Liver (tissue), 9 donors: Measurements from ENCODE around the gene IGFALS. TPM values are rescaled to one million over a fixed set of nuclear protein-coding genes. Genes with fewer than 3 reads are reported as not detected.

ENCODE experiments used
- DNase-seq: peaks from one replicate; pipeline ENCODE4 v3.0.0-alpha.2; 2017; ENCODE audit warnings: low spot score
- H3K27ac ChIP-seq, 2 donors: one replicate each; pipeline ENCODE4 v1.7.0; 2013; ENCODE audit warnings: inconsistent platforms in 2 of 2, low read length in 2 of 2, control low read depth in 1 of 2, low read depth in 1 of 2, mild to moderate bottlenecking in 1 of 2
- H3K27me3 ChIP-seq, 4 donors: one replicate each; pipeline versions ENCODE4 v1.6.1 to v1.7.0; 2013; ENCODE audit warnings: low read length in 3 of 4, inconsistent platforms in 1 of 4, mild to moderate bottlenecking in 1 of 4, moderate library complexity in 1 of 4; ENCODE audit not compliant: control insufficient read depth in 4 of 4, insufficient read depth in 4 of 4
- H3K36me3 ChIP-seq, 4 donors: one replicate each; pipeline versions ENCODE4 v1.6.1 to v1.7.0; 2013; ENCODE audit warnings: low read length in 3 of 4, mild to moderate bottlenecking in 3 of 4, low read depth in 1 of 4, moderate library complexity in 1 of 4; ENCODE audit not compliant: control insufficient read depth in 4 of 4, insufficient read depth in 3 of 4
- H3K4me1 ChIP-seq, 4 donors: one replicate each; pipeline versions ENCODE4 v1.6.1 to v1.7.0; 2013; ENCODE audit warnings: low read length in 3 of 4, mild to moderate bottlenecking in 3 of 4, moderate library complexity in 1 of 4; ENCODE audit not compliant: control insufficient read depth in 4 of 4, insufficient read depth in 4 of 4
- H3K4me3 ChIP-seq, 3 donors: one replicate each; pipeline versions ENCODE4 v1.6.1 to v1.7.0; 2013; ENCODE audit warnings: low read length in 3 of 3, control low read depth in 1 of 3, low read depth in 1 of 3, mild to moderate bottlenecking in 1 of 3
- H3K9ac ChIP-seq, 2 donors: one replicate each; pipeline ENCODE4 v1.7.0; 2013; ENCODE audit warnings: low read length in 2 of 2, mild to moderate bottlenecking in 2 of 2, moderate library complexity in 2 of 2, control low read depth in 1 of 2, low read depth in 1 of 2
- H3K9me3 ChIP-seq, 4 donors: one replicate each; pipeline versions ENCODE4 v1.6.1 to v1.7.0; 2013; ENCODE audit warnings: low read length in 3 of 4; ENCODE audit not compliant: control insufficient read depth in 4 of 4
- CTCF ChIP-seq: fragments of 150-350 bp; IDR thresholded peaks from 2 replicates; pipeline ENCODE4 v1.5.1; 2017; ENCODE audit warnings: improper control_type of control experiment, low read depth, low read length; ENCODE audit not compliant: missing input control
- EGR1 ChIP-seq, 2 donors: IDR thresholded peaks; 2 replicates each; pipeline ENCODE4 v1.6.1; 2016 to 2018; ENCODE audit warnings: antibody characterized with exemption in 2 of 2, low read depth in 2 of 2
- FOXA1 ChIP-seq: IDR thresholded peaks from 2 replicates; pipeline ENCODE4 v1.6.1; 2016; ENCODE audit warnings: antibody characterized with exemption
- GABPA ChIP-seq, 2 donors: IDR thresholded peaks in 1 of 2; conservative IDR thresholded peaks in 1 of 2; 2 replicates each; pipeline ENCODE4 v1.6.1; 2016; ENCODE audit warnings: antibody characterized with exemption in 2 of 2, mild to moderate bottlenecking in 1 of 2, moderate library complexity in 1 of 2
- HNF4A ChIP-seq, 2 donors: conservative IDR thresholded peaks; 2 replicates each; pipeline ENCODE4 v1.6.1; 2016; ENCODE audit warnings: antibody characterized with exemption in 2 of 2, mild to moderate bottlenecking in 2 of 2
- HNF4G ChIP-seq: IDR thresholded peaks from 2 replicates; pipeline ENCODE4 v1.6.1; 2016; ENCODE audit warnings: antibody characterized with exemption
- NR2F2 ChIP-seq: IDR thresholded peaks from 2 replicates; pipeline ENCODE4 v1.6.1; 2016; ENCODE audit warnings: antibody characterized with exemption
- RAD21 ChIP-seq, 2 donors: IDR thresholded peaks; 2 replicates each; pipeline ENCODE4 v1.6.1; 2016; ENCODE audit warnings: antibody characterized with exemption in 2 of 2, mild to moderate bottlenecking in 2 of 2
- REST ChIP-seq: IDR thresholded peaks from 2 replicates; pipeline ENCODE4 v1.6.1; 2016; ENCODE audit warnings: antibody characterized with exemption, mild to moderate bottlenecking
- RXRA ChIP-seq, 2 donors: IDR thresholded peaks; 2 replicates each; pipeline ENCODE4 v1.6.1; 2017 to 2018; ENCODE audit warnings: antibody characterized with exemption in 2 of 2, mild to moderate bottlenecking in 1 of 2
- SP1 ChIP-seq: IDR thresholded peaks from 2 replicates; pipeline ENCODE4 v1.6.1; 2018; ENCODE audit warnings: antibody characterized with exemption, mild to moderate bottlenecking
- TAF1 ChIP-seq: conservative IDR thresholded peaks from 2 replicates; pipeline ENCODE4 v1.6.1; 2016; ENCODE audit warnings: antibody characterized with exemption, mild to moderate bottlenecking
- YY1 ChIP-seq: IDR thresholded peaks from 2 replicates; pipeline ENCODE4 v1.6.1; 2016; ENCODE audit warnings: antibody characterized with exemption, mild to moderate bottlenecking
- WGBS: extraction: QIAGEN DNeasy Blood & Tissue Kit; methylation state at CpG from one replicate; pipeline ENCODE4 v1.1.7; 2013; 5-methylcytosine and 5-hydroxymethylcytosine counted together
- polyA plus RNA-seq, 2 donors: library from polyadenylated mRNA; stranded (reverse) in 1 of 2; unstranded in 1 of 2; fragments of 200-250 nt in 1 of 2; fragments of >200 nt in 1 of 2; fragmentation: Nextera tagmentation in 1 of 2; extraction: Ambion mirVana in 1 of 2; gene quantifications; one replicate each; pipeline versions ENCODE4 v1.2.1 to v1.2.3, GENCODE V29; 2013 to 2015
- total RNA-seq, 2 donors: library from RNA; depleted of rRNA; stranded (reverse); fragments of >200 nt; gene quantifications; one replicate each; pipeline ENCODE4 v1.2.3, GENCODE V29; 2014
- TF ChIP-seq, protein P1 (sequence below): IDR thresholded peaks from 2 replicates; pipeline ENCODE4 v1.6.1; 2016; ENCODE audit warnings: antibody characterized with exemption
- donor health status: healthy.
- donor health status: healthy.
- donor health status: healthy.
- donor health status: healthy.
- donor health status: healthy.

The IGFALS gene
- total and polyA plus RNA-seq, 4 donors = 19.8 to 161 (median 68.4) TPM

GRCh38 chr16:1763521-1764511 is 29.7 kb downstream of the IGFALS start:
- Histone ChIP-seq H3K4me1 (no peaks in the 10 kb centered on the region), H3K9me3 (no peaks in the 10 kb centered on the region), H3K27me3 (no peaks in the 10 kb centered on the region), H3K27ac (no peak overlapping the region), H3K4me3 (no peak overlapping the region), H3K36me3 (peaks cover 7 to 66% (median 18%) of the 10 kb centered on the region in 4 donors), H3K9ac (no peak overlapping the region)
- 90% methylated on average over 81 of the region's 81 CpGs for WGBS
- TF ChIP-seq EGR1 (IDR thresholded peaks at IDR 0.05; ENCODE audit: low read depth in 2 of 2) (no peak), REST (no peak), SP1 (no peak), HNF4A (conservative IDR thresholded peaks at IDR 0.05) (no peak), NR2F2 (no peak), RXRA (IDR thresholded peaks at IDR 0.05) (no peak), GABPA (IDR thresholded peaks at IDR 0.05 in 1 of 2, conservative IDR thresholded peaks at IDR 0.05 in 1 of 2) (no peak), FOXA1 (no peak), RAD21 (IDR thresholded peaks at IDR 0.05) (no peak), HNF4G (no peak), TAF1 (no peak), YY1 (no peak), CTCF (no peak)
- TF ChIP-seq, protein P1, sequence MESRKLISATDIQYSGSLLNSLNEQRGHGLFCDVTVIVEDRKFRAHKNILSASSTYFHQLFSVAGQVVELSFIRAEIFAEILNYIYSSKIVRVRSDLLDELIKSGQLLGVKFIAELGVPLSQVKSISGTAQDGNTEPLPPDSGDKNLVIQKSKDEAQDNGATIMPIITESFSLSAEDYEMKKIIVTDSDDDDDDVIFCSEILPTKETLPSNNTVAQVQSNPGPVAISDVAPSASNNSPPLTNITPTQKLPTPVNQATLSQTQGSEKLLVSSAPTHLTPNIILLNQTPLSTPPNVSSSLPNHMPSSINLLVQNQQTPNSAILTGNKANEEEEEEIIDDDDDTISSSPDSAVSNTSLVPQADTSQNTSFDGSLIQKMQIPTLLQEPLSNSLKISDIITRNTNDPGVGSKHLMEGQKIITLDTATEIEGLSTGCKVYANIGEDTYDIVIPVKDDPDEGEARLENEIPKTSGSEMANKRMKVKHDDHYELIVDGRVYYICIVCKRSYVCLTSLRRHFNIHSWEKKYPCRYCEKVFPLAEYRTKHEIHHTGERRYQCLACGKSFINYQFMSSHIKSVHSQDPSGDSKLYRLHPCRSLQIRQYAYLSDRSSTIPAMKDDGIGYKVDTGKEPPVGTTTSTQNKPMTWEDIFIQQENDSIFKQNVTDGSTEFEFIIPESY = no peak
- no peak for DNase-seq
